NCI-H748 (cell line): Measurements from ENCODE around the gene RAMACL.
"Not testable (repeated sequence)": the region's sequence is repeated elsewhere in the genome, so short reads cannot be mapped to it uniquely, and the experiment has no call there.

Experiments used
- DNase-seq: peaks from one replicate; lab custom pipeline; 2025; ENCODE audit not compliant: unreplicated experiment; lab: John Stamatoyannopoulos, UW

Gene RAMACL

GRCh38 chr6:166586424-166587156 is at the start of gene RAMACL:
Gene RAMACL, minus strand, starts transcription at chr6:166586678. Its CDS starts 201 bp downstream, at chr6:166586477.
- DNase-seq: peak; percentile 33

DNA sequence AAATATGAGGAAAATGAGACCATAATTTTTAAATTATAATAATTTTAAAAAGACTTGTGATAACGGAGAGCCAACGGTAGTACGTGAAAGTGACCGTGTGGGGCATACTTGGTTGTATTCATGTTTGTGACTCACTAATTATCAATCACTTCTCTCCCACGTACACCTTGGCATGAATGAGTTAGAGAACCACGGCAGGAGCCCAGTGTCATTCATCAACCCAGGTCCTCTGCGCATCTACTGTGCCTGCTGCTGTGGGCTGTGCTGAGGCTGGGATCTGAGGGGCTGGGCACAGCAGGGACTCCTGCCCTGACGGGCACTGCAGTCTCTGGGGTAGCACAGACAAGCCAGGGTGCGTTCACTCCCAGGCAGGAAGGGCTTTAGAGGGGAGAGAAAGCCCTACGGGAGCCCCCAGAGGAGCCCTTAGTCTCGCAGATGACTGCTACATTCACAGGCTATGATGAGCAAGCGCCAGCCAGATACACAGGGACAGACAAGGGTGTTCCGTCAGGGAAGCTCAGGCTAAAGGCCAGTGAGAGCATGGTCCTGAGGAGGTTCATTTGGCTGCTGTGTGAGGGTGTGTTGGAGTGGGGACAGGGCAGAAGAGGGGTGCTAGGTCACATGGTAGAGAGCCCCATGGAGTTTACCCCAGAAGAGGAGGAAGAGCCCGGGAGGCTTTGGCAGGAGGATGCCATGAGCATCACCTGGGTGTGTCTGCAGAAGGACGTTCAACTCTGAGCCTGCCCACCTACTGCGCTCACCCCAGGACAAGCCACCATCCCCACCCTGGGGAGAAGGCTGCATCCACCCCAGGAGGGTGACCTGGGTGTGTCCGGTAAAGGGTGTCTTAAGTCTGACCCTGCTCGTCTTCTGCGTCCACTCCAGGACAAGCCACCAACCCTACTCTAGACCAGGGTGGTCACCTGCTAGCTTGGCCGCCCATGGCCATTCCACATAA is 48.8 kb upstream of the RAMACL start:
- DNase-seq: no peak

DNA sequence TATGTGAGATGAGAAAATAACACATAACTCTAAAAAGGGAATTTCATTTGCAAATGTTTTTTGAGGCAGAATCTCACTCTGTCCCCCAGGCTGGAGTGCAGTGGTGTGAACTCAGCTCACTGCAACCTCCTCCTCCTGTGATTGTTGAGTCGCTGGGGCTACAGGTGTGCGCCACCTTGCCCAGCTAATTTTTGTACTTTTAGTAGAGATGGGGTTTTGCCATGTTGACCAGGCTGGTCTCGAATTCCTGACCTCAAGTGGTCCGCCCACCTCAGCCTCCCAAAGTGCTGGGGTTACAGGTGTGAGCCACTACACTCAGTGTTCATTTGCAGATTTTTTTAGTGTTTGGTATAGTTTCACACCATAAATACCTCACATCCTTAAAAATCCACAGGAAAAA is 48.1 kb upstream of the RAMACL start:
- not testable (repeated sequence) for DNase-seq

GRCh38 chr6:166633732-166634535 is 47.5 kb upstream of the RAMACL start:
- DNase-seq: no peak

- DNase-seq: no peak
Observed at GRCh38 chr6:166632731-166633130, 46.3 kb upstream of the RAMACL start.

- DNase-seq: no peak
Observed at GRCh38 chr6:166630462-166630861, 44.0 kb upstream of the RAMACL start.

GRCh38 chr6:166629628-166630027 is 43.1 kb upstream of the RAMACL start:
- no peak for DNase-seq

- DNase-seq: peak; percentile 81
Observed at GRCh38 chr6:166627875-166628801, 41.7 kb upstream of the RAMACL start.

GRCh38 chr6:166627033-166627874 is 40.8 kb upstream of the RAMACL start, which contains the start of gene RPS6KA2:
Gene RPS6KA2, minus strand, starts transcription at chr6:166627251. Its CDS starts 232 bp downstream, at chr6:166627019.
- DNase-seq: peak; percentile 98

- DNase-seq: peak; percentile 86
Observed at GRCh38 chr6:166626177-166627032, 39.9 kb upstream of the RAMACL start.

DNA sequence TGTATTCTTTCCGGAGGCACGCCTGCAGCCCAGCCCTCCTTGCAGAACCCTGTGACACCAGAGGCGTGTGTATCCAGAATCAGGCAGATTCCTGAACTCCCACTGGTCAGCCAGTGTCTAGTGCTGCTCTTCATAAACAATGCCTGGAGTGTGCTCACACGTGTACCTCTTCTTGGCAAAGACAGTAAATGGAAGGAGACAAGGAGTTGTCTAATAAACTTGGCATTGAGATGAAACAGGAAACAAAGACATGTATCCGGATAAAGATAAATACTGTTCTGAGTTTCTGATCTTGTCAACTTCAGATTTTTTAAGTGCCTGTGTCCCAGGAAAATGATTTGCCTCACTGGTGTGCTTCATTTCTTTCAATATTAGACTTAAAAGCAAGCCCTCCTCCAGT is 38.9 kb upstream of the RAMACL start:
- peak; percentile 11 for DNase-seq

GRCh38 chr6:166624275-166624674 is 37.8 kb upstream of the RAMACL start:
- DNase-seq: no peak

DNA sequence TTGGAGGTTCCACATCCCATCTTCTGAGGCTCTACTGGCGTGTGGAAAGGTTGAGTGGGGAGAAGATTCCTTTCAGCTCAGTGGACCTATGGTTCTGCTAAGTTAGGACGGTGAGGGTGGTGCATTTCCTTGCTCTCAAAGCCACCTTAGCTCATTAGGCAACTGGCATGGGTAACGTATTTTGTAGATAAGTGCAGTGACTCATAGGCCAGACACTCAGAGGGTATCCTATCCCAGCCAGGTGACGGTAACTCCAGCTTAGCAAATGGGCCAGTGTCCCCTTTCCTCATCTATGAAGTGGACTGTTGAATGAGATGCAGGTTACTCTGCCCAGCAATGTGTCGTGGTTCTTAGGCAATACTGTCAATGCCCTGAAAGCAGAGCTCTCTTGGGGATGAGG is 36.8 kb upstream of the RAMACL start:
- no peak for DNase-seq

- no peak for DNase-seq
Observed at GRCh38 chr6:166621114-166621540, 34.6 kb upstream of the RAMACL start.

DNA sequence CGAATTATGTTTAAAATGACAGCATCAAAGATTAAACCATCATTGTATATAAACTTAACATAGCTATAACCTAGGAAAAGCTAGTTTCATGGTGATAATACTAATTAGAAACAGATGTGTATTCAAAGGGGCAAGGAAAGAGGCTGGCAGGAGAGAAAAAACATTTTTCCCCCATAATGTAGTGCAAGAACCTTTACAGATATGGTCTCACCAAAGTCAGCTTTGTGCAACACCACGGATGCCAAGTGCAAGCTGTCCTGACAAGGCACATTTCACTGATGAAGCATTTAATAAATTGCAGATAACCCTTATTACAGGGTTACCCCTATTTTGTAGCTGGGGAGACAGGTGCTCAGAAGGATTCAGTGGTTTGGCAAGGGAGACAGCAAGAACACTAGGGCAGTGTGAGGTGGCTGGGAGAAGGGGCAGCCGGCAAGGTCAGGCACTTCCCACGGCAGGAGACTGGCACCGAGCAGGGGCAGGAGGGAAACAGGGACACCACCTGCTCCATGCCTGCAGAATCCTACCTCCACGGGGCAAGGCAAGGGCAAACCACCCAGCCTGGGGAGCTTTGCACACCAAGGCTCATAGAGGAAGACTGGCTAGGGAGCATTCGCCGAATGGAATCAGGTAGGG is 34.1 kb upstream of the RAMACL start:
- DNase-seq: no peak

- DNase-seq: no peak
Observed at GRCh38 chr6:166619912-166620311, 33.4 kb upstream of the RAMACL start.

GRCh38 chr6:166618866-166619761 is 32.6 kb upstream of the RAMACL start:
- DNase-seq: no peak
